Keratinocyte (primary cell): ENCODE results near the gene STIM1.

Experiments
- EZH2 ChIP-seq: IDR thresholded peaks from one replicate; pipeline ENCODE4 v1.6.1; 2012; ENCODE audit warnings: inconsistent platforms, mild to moderate bottlenecking, low read length, moderate library complexity
- TF ChIP-seq, protein P1 (sequence below), 3 experiments: IDR thresholded peaks in 1 of 3; conservative IDR thresholded peaks in 1 of 3; optimal IDR thresholded peaks in 1 of 3; 2 replicates in 2 of 3; 3 replicates in 1 of 3; pipeline versions ENCODE3 to v1.5.1; 2011; ENCODE audit warnings: low read length in 3 of 3, mild to moderate bottlenecking in 3 of 3, moderate library complexity in 2 of 3, control low read depth in 1 of 3, inconsistent platforms in 1 of 3; ENCODE audit not compliant: insufficient read depth in 2 of 3; ENCODE audit errors: extremely low read depth in 1 of 3

DNA sequence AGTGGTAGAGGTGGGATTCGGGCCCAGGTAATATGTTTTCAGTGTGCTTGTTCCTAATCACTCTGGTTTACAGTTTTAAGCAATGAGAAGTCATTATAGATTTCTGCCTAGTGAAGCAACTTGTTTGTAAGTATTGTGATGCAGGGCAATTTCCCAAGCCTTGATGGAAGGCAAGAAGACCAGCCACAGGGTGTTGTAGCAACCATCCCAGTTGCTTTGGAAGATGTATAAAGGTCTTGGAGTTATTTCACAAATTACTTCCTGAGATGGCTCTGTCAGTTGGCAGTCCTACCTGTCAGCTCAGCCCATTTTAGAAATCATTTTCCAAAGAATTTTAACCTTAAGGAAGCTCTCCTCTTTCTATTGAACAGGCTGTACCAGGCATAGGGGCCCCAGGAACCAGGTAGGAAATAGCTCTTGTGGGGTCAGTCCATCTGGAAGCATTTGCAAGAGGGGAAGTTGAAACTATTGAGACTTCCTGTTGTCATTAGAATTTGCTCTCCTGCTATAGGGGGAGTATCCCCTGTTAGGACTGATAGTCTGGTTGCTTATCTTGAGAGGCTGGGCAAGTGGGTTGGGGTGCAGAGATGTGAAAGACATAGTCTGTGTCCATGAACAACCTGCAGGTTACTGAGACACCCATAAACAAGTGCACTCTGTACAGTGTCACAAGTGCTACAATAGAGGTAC is 47.9 kb downstream of the STIM1 start:
- TF ChIP-seq, protein P1, sequence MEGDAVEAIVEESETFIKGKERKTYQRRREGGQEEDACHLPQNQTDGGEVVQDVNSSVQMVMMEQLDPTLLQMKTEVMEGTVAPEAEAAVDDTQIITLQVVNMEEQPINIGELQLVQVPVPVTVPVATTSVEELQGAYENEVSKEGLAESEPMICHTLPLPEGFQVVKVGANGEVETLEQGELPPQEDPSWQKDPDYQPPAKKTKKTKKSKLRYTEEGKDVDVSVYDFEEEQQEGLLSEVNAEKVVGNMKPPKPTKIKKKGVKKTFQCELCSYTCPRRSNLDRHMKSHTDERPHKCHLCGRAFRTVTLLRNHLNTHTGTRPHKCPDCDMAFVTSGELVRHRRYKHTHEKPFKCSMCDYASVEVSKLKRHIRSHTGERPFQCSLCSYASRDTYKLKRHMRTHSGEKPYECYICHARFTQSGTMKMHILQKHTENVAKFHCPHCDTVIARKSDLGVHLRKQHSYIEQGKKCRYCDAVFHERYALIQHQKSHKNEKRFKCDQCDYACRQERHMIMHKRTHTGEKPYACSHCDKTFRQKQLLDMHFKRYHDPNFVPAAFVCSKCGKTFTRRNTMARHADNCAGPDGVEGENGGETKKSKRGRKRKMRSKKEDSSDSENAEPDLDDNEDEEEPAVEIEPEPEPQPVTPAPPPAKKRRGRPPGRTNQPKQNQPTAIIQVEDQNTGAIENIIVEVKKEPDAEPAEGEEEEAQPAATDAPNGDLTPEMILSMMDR (optimal IDR thresholded peaks at IDR 0.05 in 1 of 3, IDR thresholded peaks at IDR 0.05 in 1 of 3, conservative IDR thresholded peaks at IDR 0.05 in 1 of 3; ENCODE audit: extremely low read depth in 1 of 3, insufficient read depth in 2 of 3, low read length in 3 of 3) = no peak
- TF ChIP-seq EZH2 = no peak
